Stomach (tissue), 4 donors: ENCODE data around the gene IRF4.

ENCODE experiments used
- CTCF ChIP-seq, 7 experiments: fragments of 450-650 bp in 4 of 7; fragments of 200-600 bp in 3 of 7; sonication (generic) in 3 of 7; IDR thresholded peaks; one replicate each; pipeline ENCODE4 v1.5.1; 2016 to 2019; ENCODE audit warnings: antibody characterized with exemption in 7 of 7, control low read depth in 2 of 7, mild to moderate bottlenecking in 1 of 7
- EP300 ChIP-seq: sonication (generic); formaldehyde crosslinking; IDR thresholded peaks from one replicate; pipeline ENCODE4 v1.6.1; 2017; ENCODE audit warnings: antibody characterized with exemption
- POLR2A ChIP-seq, 4 donors: fragments of 450-650 bp; IDR thresholded peaks; one replicate each; pipeline ENCODE4 v1.6.1; 2016; ENCODE audit warnings: antibody characterized with exemption in 4 of 4, control low read depth in 2 of 4, mild to moderate bottlenecking in 1 of 4, moderate library complexity in 1 of 4

- TF ChIP-seq EP300 (no peak), POLR2A (IDR thresholded peaks at IDR 0.05) (no peak), CTCF (IDR thresholded peaks at IDR 0.05) (no peak)
Observed at GRCh38 chr6:353642-354614, 37.6 kb upstream of the IRF4 start.
